ENCODE measurements around the gene GSTT2B. TPM values are rescaled to one million over a fixed set of nuclear protein-coding genes. Genes with fewer than 3 reads are reported as not detected.
"Not testable (repeated sequence)": the region's sequence is repeated elsewhere in the genome, so short reads cannot be mapped to it uniquely, and the experiment has no call there.

The GSTT2B gene
- polyA plus RNA-seq, 3 donors, result 0.25 to 0.72 TPM; not detected in 1

DNA sequence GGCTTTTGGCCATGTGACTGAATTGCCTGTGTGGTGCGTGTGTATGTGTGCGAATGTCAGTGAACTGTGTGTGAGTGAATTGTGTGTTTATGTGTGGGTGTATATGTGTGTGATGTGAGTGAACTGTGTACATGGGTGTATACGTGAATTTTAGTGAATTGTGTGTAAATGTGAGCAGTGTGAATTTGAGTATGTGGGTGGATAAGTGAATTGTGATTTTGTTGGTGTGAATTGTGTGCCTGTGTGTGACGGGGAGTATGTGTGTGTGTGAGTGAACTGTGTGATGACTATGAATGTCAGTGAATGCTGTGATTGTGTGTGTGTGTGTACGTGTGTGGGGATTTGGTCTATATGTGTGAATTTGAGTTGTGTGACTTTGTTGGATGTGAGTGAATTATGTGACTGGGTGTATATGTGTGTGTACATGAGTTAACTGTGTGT, 9.2 kb upstream of the GSTT2B start:
- H3K9me3 ChIP-seq (replicated peaks in 1 of 2; ENCODE audit: control insufficient read depth in 1 of 2, insufficient read depth in 1 of 2, low read length in 2 of 2), result peaks cover 0 to 4% of the 10 kb centered on the region in 2 donors
- Mint-ChIP-seq H3K27ac (peak overlapping the region in 2 of 7 donors; percentile 14 to 19), H3K4me1 (no peaks in the 10 kb centered on the region), H3K4me3 (no peak overlapping the region), H3K27me3 (ENCODE audit: low read depth in 3 of 3) (no peaks in the 10 kb centered on the region), H3K36me3 (peaks cover 28 to 31% of the 10 kb centered on the region in 2 donors), H3K9me3 (peaks cover 0 to 3% (median 0%) of the 10 kb centered on the region in 7 donors)
- H3K27me3 ChIP-seq (ENCODE audit: control insufficient read depth in 2 of 2, insufficient read depth in 2 of 2, low read length in 2 of 2), result no peaks in the 10 kb centered on the region
- no peak overlapping the region for H2AFZ ChIP-seq (ENCODE audit: insufficient read depth, low read depth, low read length, poor library complexity, severe bottlenecking)
- no peak overlapping the region for H3K4me2 ChIP-seq (replicated peaks; ENCODE audit: extremely low read depth, low read length, poor library complexity, severe bottlenecking)
- no peaks in the 10 kb centered on the region for H3K4me1 ChIP-seq (ENCODE audit: control insufficient read depth in 1 of 2, insufficient read depth in 2 of 2, low read length in 2 of 2)
- no peak for DNase-seq
- no peak overlapping the region for H3K27ac ChIP-seq (ENCODE audit: low read depth in 1 of 2, low read length in 2 of 2)
- WGBS (ENCODE audit: insufficient coverage), result 90% methylated on average over 5 of the region's 5 CpGs
- H3K79me2 ChIP-seq (ENCODE audit: insufficient read depth, low read length), result peaks cover 18% of the 10 kb centered on the region
- TF ChIP-seq, protein P1, sequence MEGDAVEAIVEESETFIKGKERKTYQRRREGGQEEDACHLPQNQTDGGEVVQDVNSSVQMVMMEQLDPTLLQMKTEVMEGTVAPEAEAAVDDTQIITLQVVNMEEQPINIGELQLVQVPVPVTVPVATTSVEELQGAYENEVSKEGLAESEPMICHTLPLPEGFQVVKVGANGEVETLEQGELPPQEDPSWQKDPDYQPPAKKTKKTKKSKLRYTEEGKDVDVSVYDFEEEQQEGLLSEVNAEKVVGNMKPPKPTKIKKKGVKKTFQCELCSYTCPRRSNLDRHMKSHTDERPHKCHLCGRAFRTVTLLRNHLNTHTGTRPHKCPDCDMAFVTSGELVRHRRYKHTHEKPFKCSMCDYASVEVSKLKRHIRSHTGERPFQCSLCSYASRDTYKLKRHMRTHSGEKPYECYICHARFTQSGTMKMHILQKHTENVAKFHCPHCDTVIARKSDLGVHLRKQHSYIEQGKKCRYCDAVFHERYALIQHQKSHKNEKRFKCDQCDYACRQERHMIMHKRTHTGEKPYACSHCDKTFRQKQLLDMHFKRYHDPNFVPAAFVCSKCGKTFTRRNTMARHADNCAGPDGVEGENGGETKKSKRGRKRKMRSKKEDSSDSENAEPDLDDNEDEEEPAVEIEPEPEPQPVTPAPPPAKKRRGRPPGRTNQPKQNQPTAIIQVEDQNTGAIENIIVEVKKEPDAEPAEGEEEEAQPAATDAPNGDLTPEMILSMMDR (IDR thresholded peaks at IDR 0.05), result no peak
- intact Hi-C loops (cut with micrococcal nuclease), result loop anchor here in 1 of 2 donors (5.0 kb wide), 2 partner anchors 43 to 58 kb away; no protein-coding TSS in a partner anchor
- H3K9ac ChIP-seq (ENCODE audit: insufficient read depth, low read length, poor library complexity, severe bottlenecking), result no peak overlapping the region
- peaks cover 30% of the 10 kb centered on the region for H4K20me1 ChIP-seq (ENCODE audit: insufficient read depth, low read length)
- H3K36me3 ChIP-seq (replicated peaks in 1 of 2; ENCODE audit: control insufficient read depth in 1 of 2, insufficient read depth in 2 of 2, low read length in 2 of 2), result peaks cover 25 to 31% of the 10 kb centered on the region in 2 donors
- no peak overlapping the region for H3K4me3 ChIP-seq (replicated peaks in 1 of 3; ENCODE audit: low read depth in 2 of 3, low read length in 3 of 3)

DNA sequence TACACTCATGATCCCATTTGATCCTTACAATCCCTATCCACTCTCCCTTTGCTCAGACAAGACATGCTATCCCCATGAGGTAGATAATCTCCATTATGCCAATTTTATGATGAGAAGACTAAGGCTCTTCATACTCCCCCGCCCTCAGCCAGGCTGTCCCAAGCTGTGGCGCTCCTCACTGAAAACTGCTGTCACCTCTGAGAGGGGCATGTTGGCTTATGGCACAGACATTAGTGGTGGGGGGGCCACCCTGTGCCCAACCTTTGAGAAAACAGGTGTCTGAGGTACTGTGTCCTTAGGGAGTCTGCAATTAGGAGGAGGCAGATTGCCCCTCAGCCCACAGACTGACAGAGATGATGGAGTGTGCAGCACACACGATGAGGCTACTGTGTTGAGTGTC, 8.1 kb upstream of the GSTT2B start:
- Mint-ChIP-seq H3K4me3 (no peak overlapping the region), H3K36me3 (peaks cover 28 to 31% of the 10 kb centered on the region in 2 donors), H3K27me3 (ENCODE audit: low read depth in 3 of 3) (no peaks in the 10 kb centered on the region), H3K9me3 (peaks cover 0 to 3% (median 0%) of the 10 kb centered on the region in 7 donors), H3K27ac (no peak overlapping the region), H3K4me1 (no peaks in the 10 kb centered on the region)
- no peak overlapping the region for H3K4me3 ChIP-seq (replicated peaks in 1 of 3; ENCODE audit: low read depth in 2 of 3, low read length in 3 of 3)
- no peaks in the 10 kb centered on the region for H3K4me1 ChIP-seq (ENCODE audit: control insufficient read depth in 1 of 2, insufficient read depth in 2 of 2, low read length in 2 of 2)
- peaks cover 18% of the 10 kb centered on the region for H3K79me2 ChIP-seq (ENCODE audit: insufficient read depth, low read length)
- H4K20me1 ChIP-seq (ENCODE audit: insufficient read depth, low read length), result peaks cover 30% of the 10 kb centered on the region
- H3K36me3 ChIP-seq (replicated peaks in 1 of 2; ENCODE audit: control insufficient read depth in 1 of 2, insufficient read depth in 2 of 2, low read length in 2 of 2), result peaks cover 25 to 31% of the 10 kb centered on the region in 2 donors
- TF ChIP-seq, protein P1 (IDR thresholded peaks at IDR 0.05), result no peak
- H2AFZ ChIP-seq (ENCODE audit: insufficient read depth, low read depth, low read length, poor library complexity, severe bottlenecking), result no peak overlapping the region
- intact Hi-C loops (cut with micrococcal nuclease), result no loop called here
- H3K27me3 ChIP-seq (ENCODE audit: control insufficient read depth in 2 of 2, insufficient read depth in 2 of 2, low read length in 2 of 2), result no peaks in the 10 kb centered on the region
- peaks cover 0 to 4% of the 10 kb centered on the region in 2 donors for H3K9me3 ChIP-seq (replicated peaks in 1 of 2; ENCODE audit: control insufficient read depth in 1 of 2, insufficient read depth in 1 of 2, low read length in 2 of 2)
- DNase-seq, result no peak
- 100% methylated on average over 1 of the region's 3 CpGs for WGBS (ENCODE audit: insufficient coverage)
- H3K9ac ChIP-seq (ENCODE audit: insufficient read depth, low read length, poor library complexity, severe bottlenecking), result no peak overlapping the region
- no peak overlapping the region for H3K4me2 ChIP-seq (replicated peaks; ENCODE audit: extremely low read depth, low read length, poor library complexity, severe bottlenecking)
- H3K27ac ChIP-seq (ENCODE audit: low read depth in 1 of 2, low read length in 2 of 2), result no peak overlapping the region

DNA sequence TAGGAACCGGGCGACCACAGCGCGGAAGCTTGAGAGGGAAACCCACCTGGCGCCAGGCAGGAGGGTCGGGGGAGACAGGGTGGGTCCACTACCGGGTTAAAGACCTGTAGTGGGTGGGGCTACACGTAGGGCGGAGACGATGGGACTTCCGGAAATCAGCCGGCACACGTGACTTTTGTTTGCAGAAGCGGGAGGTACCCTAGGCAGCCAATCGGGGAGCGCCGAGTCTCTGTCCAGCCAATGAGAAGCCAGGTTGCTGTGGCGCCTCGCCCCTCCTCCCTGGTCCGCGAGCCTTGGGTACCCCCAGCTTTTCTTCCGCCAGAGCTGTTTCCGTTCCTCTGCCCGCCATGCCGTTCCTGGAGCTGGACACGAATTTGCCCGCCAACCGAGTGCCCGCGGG, 5.6 kb upstream of the GSTT2B start, which contains the start of gene DDTL:
Gene DDTL (plus strand): TSS at position 321 of the 400 bp plus-strand sequence. CDS start 27 bp downstream, at position 348.
- Histone ChIP-seq H4K20me1 (ENCODE audit: insufficient read depth, low read length) (peaks cover 26% of the 10 kb centered on the region), H3K36me3 (replicated peaks in 1 of 2; ENCODE audit: control insufficient read depth in 1 of 2, insufficient read depth in 2 of 2, low read length in 2 of 2) (peaks cover 21 to 27% of the 10 kb centered on the region in 2 donors), H3K79me2 (ENCODE audit: insufficient read depth, low read length) (peaks cover 13% of the 10 kb centered on the region)
- H3K9ac ChIP-seq (ENCODE audit: insufficient read depth, low read length, poor library complexity, severe bottlenecking); DNase-seq; H3K4me3 Mint-ChIP-seq; H3K4me2 ChIP-seq (replicated peaks; ENCODE audit: extremely low read depth, low read length, poor library complexity, severe bottlenecking); H2AFZ ChIP-seq (ENCODE audit: insufficient read depth, low read depth, low read length, poor library complexity, severe bottlenecking); H3K27me3 ChIP-seq (ENCODE audit: control insufficient read depth in 2 of 2, insufficient read depth in 2 of 2, low read length in 2 of 2); H3K9me3 ChIP-seq (replicated peaks in 1 of 2; ENCODE audit: control insufficient read depth in 1 of 2, insufficient read depth in 1 of 2, low read length in 2 of 2); H3K27ac ChIP-seq (ENCODE audit: low read depth in 1 of 2, low read length in 2 of 2); H3K4me1 ChIP-seq (ENCODE audit: control insufficient read depth in 1 of 2, insufficient read depth in 2 of 2, low read length in 2 of 2); intact Hi-C loops (cut with micrococcal nuclease); H3K4me3 ChIP-seq (replicated peaks in 1 of 3; ENCODE audit: low read depth in 2 of 3, low read length in 3 of 3); H3K4me1 Mint-ChIP-seq; H3K27me3 Mint-ChIP-seq (ENCODE audit: low read depth in 3 of 3); H3K27ac Mint-ChIP-seq; H3K9me3 Mint-ChIP-seq: not testable (repeated sequence)
- H3K36me3 Mint-ChIP-seq, result peaks cover 24 to 26% of the 10 kb centered on the region in 2 donors
- no CpG with 5 or more reads among the region's 30 CpGs for WGBS (ENCODE audit: insufficient coverage)

Data from CD14-positive monocyte (primary cell).